WTC11 (cell line): ENCODE data around the gene PPM1L. TPM values are rescaled to one million over a fixed set of nuclear protein-coding genes. Genes with fewer than 3 reads are reported as not detected.

ENCODE experiments used
- ATAC-seq: fragments of 200-7000 bp; cut with Tn5 transposase; 2 replicates; pipeline ENCODE4 v1.10.0; 2021; ENCODE audit warnings: mild to moderate bottlenecking, moderate library complexity
- CTCF ChIA-PET: fragments of 300-600 bp; sonication (Branson Sonifier 250); formaldehyde crosslinking; loops from one replicate; lab custom pipeline; 2021; ENCODE audit warnings: antibody characterized with exemption; lab: Charles Lee
- POLR2A ChIA-PET: fragments of 350-600 bp; sonication (Branson Sonifier 250); formaldehyde crosslinking; loops from one replicate; lab custom pipeline; 2021; ENCODE audit warnings: antibody characterized with exemption; lab: Charles Lee
- DNase-seq: peaks from one replicate; pipeline ENCODE4 v3.0.0; 2021; ENCODE audit warnings: low spot score
- H3K27ac Mint-ChIP-seq: 2 replicates; pipeline ENCODE4 v1.8.0; 2021; ENCODE audit warnings: mixed read lengths
- H3K27me3 Mint-ChIP-seq: 2 replicates; pipeline ENCODE4 v1.8.0; 2021; ENCODE audit warnings: low read depth, mild to moderate bottlenecking, moderate library complexity, mixed read lengths
- H3K36me3 Mint-ChIP-seq: 2 replicates; pipeline ENCODE4 v1.8.0; 2021; ENCODE audit warnings: mixed read lengths
- H3K4me1 Mint-ChIP-seq: 2 replicates; pipeline ENCODE4 v1.8.0; 2022; ENCODE audit warnings: mixed read lengths
- H3K4me3 Mint-ChIP-seq: 2 replicates; pipeline ENCODE4 v1.8.0; 2021; ENCODE audit warnings: mild to moderate bottlenecking, moderate library complexity, mixed read lengths
- H3K9me3 Mint-ChIP-seq: 2 replicates; pipeline ENCODE4 v1.8.0; 2021; ENCODE audit warnings: mixed read lengths
- ATF3 ChIP-seq: sonication (generic); formaldehyde crosslinking; conservative IDR thresholded peaks from 2 replicates; pipeline ENCODE4 v1.8.1; 2022; ENCODE audit warnings: mild to moderate bottlenecking, missing genetic modification reagents
- CREM ChIP-seq: sonication (generic); formaldehyde crosslinking; IDR thresholded peaks from 2 replicates; pipeline ENCODE4 v1.8.1; 2022; ENCODE audit warnings: mild to moderate bottlenecking, missing genetic modification reagents, moderate library complexity
- E2F1 ChIP-seq: sonication (generic); formaldehyde crosslinking; IDR thresholded peaks from 2 replicates; pipeline ENCODE4 v1.8.0; 2022; ENCODE audit warnings: mild to moderate bottlenecking, missing genetic modification reagents
- ELF4 ChIP-seq: sonication (generic); formaldehyde crosslinking; IDR thresholded peaks from 2 replicates; pipeline ENCODE4 v1.8.1; 2022; ENCODE audit warnings: low read depth, mild to moderate bottlenecking, moderate library complexity, missing genetic modification reagents
- FOXK1 ChIP-seq: sonication (generic); formaldehyde crosslinking; IDR thresholded peaks from 2 replicates; pipeline ENCODE4 v1.8.0; 2022; ENCODE audit warnings: mild to moderate bottlenecking, moderate library complexity, missing genetic modification reagents
- FOXP4 ChIP-seq: sonication (generic); formaldehyde crosslinking; IDR thresholded peaks from 2 replicates; pipeline ENCODE4 v1.8.0; 2022; ENCODE audit warnings: mild to moderate bottlenecking, missing genetic modification reagents
- HMGA2 ChIP-seq: fragments of 250-450 bp; sonication (Bioruptor Pico); IDR thresholded peaks from 2 replicates; pipeline ENCODE4 v1.4.0; 2021; ENCODE audit warnings: mild to moderate bottlenecking, moderate library complexity
- HMGXB4 ChIP-seq: sonication (generic); formaldehyde crosslinking; IDR thresholded peaks from 2 replicates; pipeline ENCODE4 v1.8.1; 2023; ENCODE audit warnings: mild to moderate bottlenecking, moderate library complexity, missing genetic modification reagents
- JAZF1 ChIP-seq: fragments of 250-450 bp; sonication (Bioruptor Pico); IDR thresholded peaks from 2 replicates; pipeline ENCODE4 v1.9.0; 2021; ENCODE audit warnings: moderate library complexity, mild to moderate bottlenecking, inconsistent platforms
- JUN ChIP-seq: sonication (generic); formaldehyde crosslinking; IDR thresholded peaks from 2 replicates; pipeline ENCODE4 v1.8.0; 2023; ENCODE audit warnings: mild to moderate bottlenecking, missing genetic modification reagents
- MAX ChIP-seq: sonication (generic); formaldehyde crosslinking; IDR thresholded peaks from 2 replicates; pipeline ENCODE4 v1.8.0; 2022; ENCODE audit warnings: mild to moderate bottlenecking, missing genetic modification reagents
- MXD4 ChIP-seq: fragments of 250-450 bp; sonication (Bioruptor Pico); IDR thresholded peaks from 2 replicates; pipeline ENCODE4 v1.8.0; 2021; ENCODE audit warnings: mild to moderate bottlenecking, moderate library complexity, borderline replicate concordance
- NFYB ChIP-seq: sonication (generic); formaldehyde crosslinking; conservative IDR thresholded peaks from 2 replicates; pipeline ENCODE4 v1.8.0; 2022; ENCODE audit warnings: low read depth, missing genetic modification reagents
- NR1H2 ChIP-seq: sonication (generic); formaldehyde crosslinking; IDR thresholded peaks from 2 replicates; pipeline ENCODE4 v1.9.0; 2021; ENCODE audit warnings: mild to moderate bottlenecking, moderate library complexity, missing genetic modification reagents
- SOX15 ChIP-seq: fragments of 250-450 bp; sonication (Bioruptor Pico); IDR thresholded peaks from 2 replicates; pipeline ENCODE4 v1.9.0; 2021; ENCODE audit warnings: mild to moderate bottlenecking
- SP1 ChIP-seq: sonication (generic); formaldehyde crosslinking; conservative IDR thresholded peaks from 2 replicates; pipeline ENCODE4 v1.8.1; 2022; ENCODE audit warnings: missing genetic modification reagents
- TCF7 ChIP-seq: sonication (generic); formaldehyde crosslinking; IDR thresholded peaks from 2 replicates; pipeline ENCODE4 v1.8.0; 2022; ENCODE audit warnings: mild to moderate bottlenecking, low read depth, missing genetic modification reagents, moderate library complexity
- USF2 ChIP-seq: sonication (generic); formaldehyde crosslinking; IDR thresholded peaks from 2 replicates; pipeline ENCODE4 v1.8.1; 2023; ENCODE audit warnings: mild to moderate bottlenecking, missing genetic modification reagents, moderate library complexity
- ZBTB43 ChIP-seq: sonication (generic); formaldehyde crosslinking; IDR thresholded peaks from 2 replicates; pipeline ENCODE4 v1.8.1; 2023; ENCODE audit warnings: mild to moderate bottlenecking, missing genetic modification reagents
- ZNF121 ChIP-seq: sonication (generic); formaldehyde crosslinking; IDR thresholded peaks from 2 replicates; pipeline ENCODE4 v1.8.0; 2023; ENCODE audit warnings: missing genetic modification reagents
- ZNF138 ChIP-seq: sonication (generic); formaldehyde crosslinking; conservative IDR thresholded peaks from 2 replicates; pipeline ENCODE4 v1.8.1; 2022; ENCODE audit warnings: mild to moderate bottlenecking, moderate library complexity, missing genetic modification reagents
- ZNF281 ChIP-seq: sonication (generic); formaldehyde crosslinking; IDR thresholded peaks from 2 replicates; pipeline ENCODE4 v1.8.0; 2023; ENCODE audit warnings: mild to moderate bottlenecking, missing genetic modification reagents
- ZNF317 ChIP-seq: sonication (generic); formaldehyde crosslinking; IDR thresholded peaks from 2 replicates; pipeline ENCODE4 v1.8.1; 2023; ENCODE audit warnings: low read depth, mild to moderate bottlenecking, moderate library complexity, missing genetic modification reagents, borderline replicate concordance
- ZSCAN18 ChIP-seq: fragments of 250-450 bp; sonication (Bioruptor Pico); IDR thresholded peaks from 2 replicates; pipeline ENCODE4 v2.1.2; 2022; ENCODE audit warnings: mild to moderate bottlenecking, moderate library complexity
- total RNA-seq: library from RNA; stranded (reverse); gene quantifications from 3 replicates; pipeline ENCODE4 v1.2.3, GENCODE V29; 2021

PPM1L gene
- total RNA-seq, 1 experiment from 2014 or later, result 18.1 TPM

GRCh38 chr3:160837394-160837980 is 81.5 kb downstream of the PPM1L start:
- Mint-ChIP-seq H3K4me3 (no peak overlapping the region), H3K36me3 (peaks cover 12% of the 10 kb centered on the region), H3K9me3 (peaks cover 34% of the 10 kb centered on the region), H3K27me3 (no peaks in the 10 kb centered on the region), H3K4me1 (peaks cover 8% of the 10 kb centered on the region), H3K27ac (no peak overlapping the region)
- ATAC-seq (no peak), DNase-seq (no peak)
- CTCF ChIA-PET, result no interaction called here
- POLR2A ChIA-PET, result no interaction called here
- TF ChIP-seq JUN (CRISPR knock-in tag) (no peak), ZSCAN18 (CRISPR knock-in tag) (no peak), HMGA2 (CRISPR knock-in tag) (no peak), MXD4 (CRISPR knock-in tag) (no peak), ZNF138 (CRISPR knock-in tag) (no peak), E2F1 (CRISPR knock-in tag) (no peak), ATF3 (CRISPR knock-in tag) (no peak), CREM (CRISPR knock-in tag) (no peak), HMGXB4 (CRISPR knock-in tag) (no peak), NFYB (CRISPR knock-in tag) (no peak), JAZF1 (CRISPR knock-in tag) (no peak), MAX (CRISPR knock-in tag) (no peak), ELF4 (CRISPR knock-in tag) (no peak), USF2 (CRISPR knock-in tag) (no peak), FOXP4 (CRISPR knock-in tag) (no peak)

GRCh38 chr3:160840590-160840989 is 84.6 kb downstream of the PPM1L start:
- Mint-ChIP-seq H3K9me3 (peaks cover 25% of the 10 kb centered on the region), H3K4me1 (peaks cover 8% of the 10 kb centered on the region), H3K27ac (no peak overlapping the region), H3K4me3 (no peak overlapping the region), H3K36me3 (peaks cover 9% of the 10 kb centered on the region), H3K27me3 (no peaks in the 10 kb centered on the region)
- POLR2A ChIA-PET, result no interaction called here
- CTCF ChIA-PET, result no interaction called here
- no peak for DNase-seq
- no peak for ATAC-seq
- TF ChIP-seq TCF7 (CRISPR knock-in tag), result no peak
- TF ChIP-seq ZNF281 (CRISPR knock-in tag), result no peak
- TF ChIP-seq ZNF121, result no peak
- TF ChIP-seq SOX15 (CRISPR knock-in tag), result no peak
- no peak for TF ChIP-seq NR1H2 (CRISPR knock-in tag)
- no peak for TF ChIP-seq FOXK1
- TF ChIP-seq ZBTB43 (CRISPR knock-in tag), result no peak
- no peak for TF ChIP-seq NFYB (CRISPR knock-in tag)
- TF ChIP-seq ZNF317 (CRISPR knock-in tag), result no peak
- TF ChIP-seq SP1 (CRISPR knock-in tag), result no peak
